ENCODE data around the gene LDLRAD3. TPM values are rescaled to one million over a fixed set of nuclear protein-coding genes. Genes with fewer than 3 reads are reported as not detected.

Gene LDLRAD3
- total and polyA plus RNA-seq, 4 donors = 2.3 to 19.6 (median 10.8) TPM

DNA sequence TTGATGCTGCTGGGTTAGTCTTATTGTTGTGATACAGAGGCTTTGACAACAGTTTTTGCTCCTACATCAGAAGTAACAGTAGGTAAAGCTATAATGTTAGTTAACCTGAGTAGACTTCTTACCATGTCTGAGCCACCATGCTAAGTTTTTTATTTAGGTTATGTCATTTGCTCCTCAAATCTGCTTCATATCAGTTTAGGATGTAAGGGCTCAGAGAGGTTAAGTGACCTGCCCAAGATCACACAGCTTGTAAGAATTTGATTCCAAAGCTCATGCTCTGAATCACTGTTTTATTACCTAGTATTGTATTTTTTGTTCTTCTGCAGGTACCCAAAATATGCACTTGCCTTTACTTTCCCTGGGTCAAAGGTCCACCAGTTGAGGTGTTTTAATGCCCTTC is 183.7 kb downstream of the LDLRAD3 start:
- H3K36me3 ChIP-seq (ENCODE audit: control insufficient read depth in 1 of 2, insufficient read depth in 2 of 2, low read length in 1 of 2) = no peaks in the 10 kb centered on the region
- peaks cover 2% of the 10 kb centered on the region in 2 donors for H3K4me1 ChIP-seq (ENCODE audit: control insufficient read depth in 1 of 2, insufficient read depth in 2 of 2, low read length in 2 of 2)
- intact Hi-C loops (cut with DNase I) = no loop called here
- no peaks in the 10 kb centered on the region for H3K27me3 ChIP-seq (ENCODE audit: control insufficient read depth in 1 of 2, insufficient read depth in 2 of 2, low read length in 1 of 2)
- no peak overlapping the region for H3K4me3 ChIP-seq (ENCODE audit: low read length in 2 of 2)
- ATAC-seq (ENCODE audit: low FRiP score) (no peak), DNase-seq (no peak)
- H3K9me3 ChIP-seq (ENCODE audit: control insufficient read depth, low read length) = no peaks in the 10 kb centered on the region
- H3K27ac ChIP-seq (ENCODE audit: low read depth in 1 of 2, low read length in 2 of 2) = no peak overlapping the region

DNA sequence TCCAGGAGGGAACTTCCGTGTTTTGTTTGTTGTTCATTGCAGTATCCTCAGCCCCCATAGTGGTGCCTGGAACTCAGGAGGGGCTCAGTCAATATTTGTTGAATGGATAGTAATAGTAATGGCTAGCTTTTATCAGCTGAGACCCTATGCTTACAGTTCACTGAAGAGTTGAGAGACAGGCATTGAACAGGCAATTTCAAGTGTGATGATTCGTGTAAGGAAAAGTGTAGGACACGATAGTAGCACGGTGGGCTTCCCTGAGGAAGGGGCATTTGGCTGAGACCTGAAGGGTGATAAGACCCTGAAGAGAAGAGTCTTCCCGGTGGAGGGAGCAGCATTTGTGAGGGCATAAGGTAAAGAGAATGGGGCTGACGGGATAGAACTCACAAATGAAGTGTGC is 186.1 kb downstream of the LDLRAD3 start:
- intact Hi-C loops (cut with DNase I) = loop anchor here (5.0 to 10.0 kb wide), 3 partner anchors 135 to 513 kb away; partner anchors contain the start of gene FJX1 (in 1 of the 2)
- no peaks in the 10 kb centered on the region for H3K36me3 ChIP-seq (ENCODE audit: control insufficient read depth in 1 of 2, insufficient read depth in 2 of 2, low read length in 1 of 2)
- H3K27ac ChIP-seq (ENCODE audit: low read depth in 1 of 2, low read length in 2 of 2) = no peak overlapping the region
- no peaks in the 10 kb centered on the region for H3K9me3 ChIP-seq (ENCODE audit: control insufficient read depth, low read length)
- no peak overlapping the region for H3K4me3 ChIP-seq (ENCODE audit: low read length in 2 of 2)
- H3K4me1 ChIP-seq (ENCODE audit: control insufficient read depth in 1 of 2, insufficient read depth in 2 of 2, low read length in 2 of 2) = no peaks in the 10 kb centered on the region
- WGBS, 2 donors = 96 to 99% methylated on average over 6 of the region's 6 CpGs
- no peaks in the 10 kb centered on the region for H3K27me3 ChIP-seq (ENCODE audit: control insufficient read depth in 1 of 2, insufficient read depth in 2 of 2, low read length in 1 of 2)
- ATAC-seq (ENCODE audit: low FRiP score) (no peak), DNase-seq (no peak)

DNA sequence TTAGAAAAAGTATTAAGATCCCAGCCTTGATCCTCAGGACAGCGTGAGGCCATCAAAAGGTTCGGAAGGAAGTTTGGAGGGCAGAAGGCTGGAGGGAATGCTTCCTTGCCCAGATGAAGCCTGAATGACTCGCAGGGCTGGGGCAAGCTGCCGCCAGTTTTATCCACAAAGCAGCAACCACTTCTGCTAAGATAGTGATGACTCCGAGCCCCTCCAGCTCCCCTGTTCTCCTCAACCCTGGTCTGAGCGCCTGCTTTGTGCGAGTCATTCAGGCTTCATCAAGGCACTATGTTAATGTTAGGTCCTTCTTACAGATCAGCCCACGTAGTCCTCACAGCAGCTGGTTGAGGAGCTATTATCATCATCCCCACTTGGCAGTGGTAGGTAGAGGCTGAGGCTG is 186.5 kb downstream of the LDLRAD3 start:
- intact Hi-C loops (cut with DNase I) = loop anchor here (5.0 to 10.0 kb wide), 3 partner anchors 134 to 513 kb away; partner anchors contain the start of gene FJX1 (in 1 of the 2)
- Histone ChIP-seq H3K9me3 (ENCODE audit: control insufficient read depth, low read length) (no peaks in the 10 kb centered on the region), H3K27ac (ENCODE audit: low read depth in 1 of 2, low read length in 2 of 2) (no peak overlapping the region), H3K36me3 (ENCODE audit: control insufficient read depth in 1 of 2, insufficient read depth in 2 of 2, low read length in 1 of 2) (no peaks in the 10 kb centered on the region), H3K27me3 (ENCODE audit: control insufficient read depth in 1 of 2, insufficient read depth in 2 of 2, low read length in 1 of 2) (no peaks in the 10 kb centered on the region), H3K4me1 (ENCODE audit: control insufficient read depth in 1 of 2, insufficient read depth in 2 of 2, low read length in 2 of 2) (no peaks in the 10 kb centered on the region), H3K4me3 (ENCODE audit: low read length in 2 of 2) (no peak overlapping the region)
- WGBS, 2 donors = 96% methylated on average over 8 of the region's 8 CpGs
- DNase-seq (no peak), ATAC-seq (ENCODE audit: low FRiP score) (no peak)

DNA sequence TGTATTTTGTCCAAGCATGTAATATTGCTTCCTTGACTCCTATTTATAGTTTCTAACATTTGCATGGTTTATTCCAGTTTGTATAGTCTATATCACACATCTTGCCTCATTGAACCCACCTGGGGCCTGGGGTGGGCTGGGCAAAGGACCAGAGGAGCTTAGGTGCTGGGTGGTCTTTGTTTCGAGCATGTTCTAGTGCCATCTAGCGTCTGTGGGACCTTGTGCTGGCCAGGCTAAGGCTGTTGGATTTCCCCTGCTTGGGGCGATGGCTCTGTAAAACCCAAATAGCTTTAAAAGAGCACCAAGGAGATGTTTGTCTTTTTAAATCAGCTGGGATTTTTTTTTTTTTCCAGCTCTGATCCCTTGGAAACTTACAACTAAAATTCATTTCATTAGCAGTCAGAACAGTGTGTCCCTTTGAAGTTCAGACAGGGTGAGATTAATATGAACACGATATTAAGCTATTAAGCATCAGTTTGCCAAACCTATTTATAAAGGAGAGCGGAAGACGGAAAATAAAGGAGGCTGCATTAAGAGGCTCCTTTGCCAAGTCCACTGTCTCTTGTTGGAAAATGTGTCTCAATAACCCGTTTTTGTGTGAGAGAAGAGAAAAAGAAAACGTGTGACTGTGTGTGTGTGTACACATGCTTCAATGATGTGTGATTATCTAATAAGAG is 188.0 kb downstream of the LDLRAD3 start:
- H3K27ac ChIP-seq (ENCODE audit: low read depth in 1 of 2, low read length in 2 of 2) = no peak overlapping the region
- WGBS, 2 donors = 29 to 34% methylated on average over 8 of the region's 8 CpGs
- ATAC-seq (ENCODE audit: low FRiP score) = peak; percentile 79
- intact Hi-C loops (cut with DNase I) = loop anchor here (5.0 to 10.0 kb wide), 3 partner anchors 133 to 515 kb away; partner anchors contain the start of gene FJX1 (in 1 of the 2)
- H3K4me3 ChIP-seq (ENCODE audit: low read length in 2 of 2) = no peak overlapping the region
- H3K9me3 ChIP-seq (ENCODE audit: control insufficient read depth, low read length) = no peaks in the 10 kb centered on the region
- H3K27me3 ChIP-seq (ENCODE audit: control insufficient read depth in 1 of 2, insufficient read depth in 2 of 2, low read length in 1 of 2) = no peaks in the 10 kb centered on the region
- DNase-seq = peak in 1 of 2 donors; percentile 56
- no peaks in the 10 kb centered on the region for H3K4me1 ChIP-seq (ENCODE audit: control insufficient read depth in 1 of 2, insufficient read depth in 2 of 2, low read length in 2 of 2)
- no peaks in the 10 kb centered on the region for H3K36me3 ChIP-seq (ENCODE audit: control insufficient read depth in 1 of 2, insufficient read depth in 2 of 2, low read length in 1 of 2)

DNA sequence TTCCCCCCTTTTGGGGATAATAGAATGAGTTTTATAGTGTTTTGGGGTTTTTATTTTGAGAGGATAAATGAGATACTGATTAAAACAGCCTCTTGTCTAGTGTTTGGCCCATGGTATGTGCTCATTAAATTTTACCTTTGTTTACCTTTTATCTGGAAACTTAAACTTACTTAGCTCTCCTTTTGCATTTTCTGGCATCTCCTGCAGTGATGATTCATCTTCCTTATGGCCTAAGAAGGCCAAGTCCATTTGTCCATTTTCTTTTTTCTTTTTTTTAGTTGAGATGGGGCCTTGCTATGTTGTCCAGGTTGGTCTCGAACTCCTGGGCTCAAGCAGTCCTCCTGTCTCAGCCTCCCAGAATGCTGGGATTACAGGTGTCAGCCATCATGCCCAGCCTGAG is 189.1 kb downstream of the LDLRAD3 start:
- WGBS, 2 donors = 95 to 100% methylated on average over 1 of the region's 1 CpG
- no peak for DNase-seq

DNA sequence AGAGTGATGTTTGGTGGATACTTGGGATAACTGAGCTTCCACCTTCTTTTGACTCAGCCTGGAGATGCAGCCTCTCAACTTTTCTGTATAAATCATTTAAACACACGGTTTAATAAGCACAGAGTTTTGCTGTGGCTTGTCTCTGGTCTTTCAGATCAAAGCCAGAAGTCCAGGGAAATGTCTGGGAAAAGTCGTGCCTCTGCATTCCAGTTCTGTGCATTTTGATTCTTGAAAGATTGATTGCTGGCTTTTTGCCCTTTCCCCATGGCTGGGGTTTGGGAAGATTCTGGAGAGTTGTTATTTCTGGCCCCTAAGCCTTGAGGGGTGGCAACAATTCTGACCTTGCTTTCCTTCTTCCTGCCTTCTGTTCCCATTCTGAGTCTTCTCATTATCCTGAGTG is 191.2 kb downstream of the LDLRAD3 start:
- no peak for ATAC-seq (ENCODE audit: low FRiP score)
- 17 to 18% methylated on average over 2 of the region's 2 CpGs for WGBS, 2 donors
- Histone ChIP-seq H3K27me3 (ENCODE audit: control insufficient read depth in 1 of 2, insufficient read depth in 2 of 2, low read length in 1 of 2) (no peaks in the 10 kb centered on the region), H3K36me3 (ENCODE audit: control insufficient read depth in 1 of 2, insufficient read depth in 2 of 2, low read length in 1 of 2) (no peaks in the 10 kb centered on the region), H3K27ac (ENCODE audit: low read depth in 1 of 2, low read length in 2 of 2) (no peak overlapping the region), H3K4me3 (ENCODE audit: low read length in 2 of 2) (no peak overlapping the region), H3K4me1 (ENCODE audit: control insufficient read depth in 1 of 2, insufficient read depth in 2 of 2, low read length in 2 of 2) (no peaks in the 10 kb centered on the region), H3K9me3 (ENCODE audit: control insufficient read depth, low read length) (no peaks in the 10 kb centered on the region)
- intact Hi-C loops (cut with DNase I) = loop anchor here (2.0 to 10.0 kb wide), 2 partner anchors 130 to 518 kb away; no protein-coding TSS in a partner anchor
- DNase-seq = no peak

More for the DNA sequence above, 189.1 kb downstream of the LDLRAD3 start:
- Histone ChIP-seq H3K4me1 (ENCODE audit: control insufficient read depth in 1 of 2, insufficient read depth in 2 of 2, low read length in 2 of 2) (no peaks in the 10 kb centered on the region), H3K9me3 (ENCODE audit: control insufficient read depth, low read length) (no peaks in the 10 kb centered on the region), H3K36me3 (ENCODE audit: control insufficient read depth in 1 of 2, insufficient read depth in 2 of 2, low read length in 1 of 2) (no peaks in the 10 kb centered on the region), H3K27me3 (ENCODE audit: control insufficient read depth in 1 of 2, insufficient read depth in 2 of 2, low read length in 1 of 2) (no peaks in the 10 kb centered on the region), H3K4me3 (ENCODE audit: low read length in 2 of 2) (no peak overlapping the region), H3K27ac (ENCODE audit: low read depth in 1 of 2, low read length in 2 of 2) (no peak overlapping the region)
- intact Hi-C loops (cut with DNase I) = loop anchor here (5.0 to 10.0 kb wide), 3 partner anchors 132 to 516 kb away; partner anchors contain the start of gene FJX1 (in 1 of the 2)
- ATAC-seq (ENCODE audit: low FRiP score) = no peak

DNA sequence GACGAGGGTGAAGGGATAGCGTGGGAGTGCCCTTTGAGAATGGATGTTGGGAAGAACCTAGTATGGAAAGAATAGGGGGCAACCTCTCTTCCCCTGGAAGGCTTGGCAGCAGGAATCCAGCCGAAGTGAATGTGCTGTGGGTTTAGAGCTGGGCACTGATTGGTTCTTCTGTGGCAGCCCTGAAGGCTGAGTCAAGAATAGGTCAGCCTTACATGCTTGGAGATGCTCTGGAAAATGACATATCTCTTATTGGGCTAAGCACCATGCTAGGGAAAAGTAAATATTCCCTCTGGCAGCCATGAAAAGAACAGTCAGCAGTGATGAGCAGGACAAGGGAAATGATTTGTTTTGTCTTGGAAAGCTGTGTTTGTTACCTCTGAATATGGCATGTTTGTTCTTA is 195.9 kb downstream of the LDLRAD3 start:
- no peak overlapping the region for H3K4me3 ChIP-seq (ENCODE audit: low read length in 2 of 2)
- H3K27me3 ChIP-seq (ENCODE audit: control insufficient read depth in 1 of 2, insufficient read depth in 2 of 2, low read length in 1 of 2) = no peaks in the 10 kb centered on the region
- DNase-seq (no peak), ATAC-seq (ENCODE audit: low FRiP score) (no peak)
- H3K9me3 ChIP-seq (ENCODE audit: control insufficient read depth, low read length) = no peaks in the 10 kb centered on the region
- no peak overlapping the region for H3K27ac ChIP-seq (ENCODE audit: low read depth in 1 of 2, low read length in 2 of 2)
- H3K4me1 ChIP-seq (ENCODE audit: control insufficient read depth in 1 of 2, insufficient read depth in 2 of 2, low read length in 2 of 2) = no peaks in the 10 kb centered on the region
- intact Hi-C loops (cut with DNase I) = loop anchor here (10.0 kb wide), 1 partner anchor 125 kb away; no protein-coding TSS in a partner anchor
- WGBS, 2 donors = 92 to 96% methylated on average over 3 of the region's 3 CpGs
- no peaks in the 10 kb centered on the region for H3K36me3 ChIP-seq (ENCODE audit: control insufficient read depth in 1 of 2, insufficient read depth in 2 of 2, low read length in 1 of 2)

DNA sequence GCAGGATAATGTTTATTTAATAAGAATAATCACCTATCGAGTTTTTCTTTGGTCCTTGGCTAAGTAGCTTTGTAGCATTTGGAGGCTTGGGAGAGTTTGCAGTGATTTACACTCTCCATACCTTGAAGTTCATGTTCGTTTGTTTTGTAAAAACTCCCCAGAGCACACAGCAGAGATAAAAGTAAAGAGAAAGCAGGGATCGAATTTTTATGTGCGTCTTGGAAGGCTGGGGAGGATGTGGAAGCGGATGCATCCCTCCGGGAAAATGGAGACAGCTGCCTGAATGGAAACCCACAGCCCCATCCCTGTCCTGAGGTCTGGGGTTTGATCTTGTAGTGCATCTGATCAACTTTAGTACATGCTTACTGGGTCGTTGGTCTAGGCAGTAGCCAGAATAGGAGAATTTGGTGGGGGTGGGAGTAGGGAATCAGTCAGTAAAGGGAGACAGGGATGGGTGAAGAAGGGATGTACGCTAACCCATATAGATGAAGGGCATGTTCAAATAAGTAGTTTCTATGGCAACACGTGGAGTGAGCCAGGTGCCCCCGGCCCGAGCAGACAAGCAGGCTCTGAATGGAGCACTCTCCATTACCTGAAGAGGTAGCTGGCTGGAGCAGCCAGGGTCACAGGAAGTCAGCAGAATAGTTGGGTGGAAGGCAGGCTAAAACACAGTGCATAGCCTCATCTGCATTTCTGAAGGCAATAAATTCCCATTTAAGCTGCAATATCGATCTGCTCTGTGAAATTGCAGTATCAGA is 197.5 kb downstream of the LDLRAD3 start:
- H3K4me1 ChIP-seq (ENCODE audit: control insufficient read depth in 1 of 2, insufficient read depth in 2 of 2, low read length in 2 of 2) = no peaks in the 10 kb centered on the region
- H3K27ac ChIP-seq (ENCODE audit: low read depth in 1 of 2, low read length in 2 of 2) = no peak overlapping the region
- no peaks in the 10 kb centered on the region for H3K27me3 ChIP-seq (ENCODE audit: control insufficient read depth in 1 of 2, insufficient read depth in 2 of 2, low read length in 1 of 2)
- no peaks in the 10 kb centered on the region for H3K9me3 ChIP-seq (ENCODE audit: control insufficient read depth, low read length)
- intact Hi-C loops (cut with DNase I) = no loop called here
- DNase-seq = no peak
- no peak overlapping the region for H3K4me3 ChIP-seq (ENCODE audit: low read length in 2 of 2)
- WGBS, 2 donors = 61 to 62% methylated on average over 12 of the region's 12 CpGs
- ATAC-seq (ENCODE audit: low FRiP score) = peak; percentile 41
- H3K36me3 ChIP-seq (ENCODE audit: control insufficient read depth in 1 of 2, insufficient read depth in 2 of 2, low read length in 1 of 2) = no peaks in the 10 kb centered on the region
